Activated naive CD4-positive, alpha-beta T cell treated with anti-CD3 and anti-CD28 coated beads, Interleukin-2, amount 10 ng/mL, durations not matched to agents 7 days and 5 days (primary cell): ENCODE measurements around the gene GRK5.
"Not testable (repeated sequence)": the region's sequence is repeated elsewhere in the genome, so short reads cannot be mapped to it uniquely, and the experiment has no call there.

ENCODE experiments used
- CTCF ChIA-PET: fragments of 350-600 bp; sonication (Branson Sonifier 250); formaldehyde crosslinking; loops from one replicate; lab custom pipeline; 2021; ENCODE audit warnings: antibody characterized with exemption; lab: Charles Lee
- DNase-seq: peaks from one replicate; pipeline ENCODE4 v3.0.0-alpha.2; 2020
- H3K27ac Mint-ChIP-seq: one replicate; pipeline ENCODE4 v1.8.0; 2021; ENCODE audit warnings: mild to moderate bottlenecking, moderate library complexity, mixed read lengths
- H3K27me3 Mint-ChIP-seq: one replicate; pipeline ENCODE4 v1.8.0; 2021; ENCODE audit warnings: mild to moderate bottlenecking, mixed read lengths
- H3K36me3 Mint-ChIP-seq: one replicate; pipeline ENCODE4 v1.8.0; 2021; ENCODE audit warnings: mixed read lengths
- H3K4me1 Mint-ChIP-seq: one replicate; pipeline ENCODE4 v1.8.0; 2021; ENCODE audit warnings: mixed read lengths
- H3K4me3 Mint-ChIP-seq: one replicate; pipeline ENCODE4 v1.8.0; 2021; ENCODE audit warnings: mild to moderate bottlenecking, moderate library complexity, mixed read lengths
- H3K9me3 Mint-ChIP-seq: one replicate; pipeline ENCODE4 v1.8.0; 2021; ENCODE audit warnings: mixed read lengths

GRK5 gene

GRCh38 chr10:119455609-119456434 lies 248.5 kb downstream of the GRK5 start:
- Mint-ChIP-seq H3K36me3 (peaks cover 9% of the 10 kb centered on the region), H3K4me3 (no peak overlapping the region), H3K27ac (no peak overlapping the region), H3K9me3 (no peaks in the 10 kb centered on the region), H3K4me1 (peaks cover 2% of the 10 kb centered on the region), H3K27me3 (no peaks in the 10 kb centered on the region)
- DNase-seq: no peak
- CTCF ChIA-PET: interaction anchor here (1.5 to 2.6 kb wide), 2 partner anchors 10 to 250 kb away, joined by 5 to 12 read pairs; no protein-coding TSS in a partner anchor

DNA sequence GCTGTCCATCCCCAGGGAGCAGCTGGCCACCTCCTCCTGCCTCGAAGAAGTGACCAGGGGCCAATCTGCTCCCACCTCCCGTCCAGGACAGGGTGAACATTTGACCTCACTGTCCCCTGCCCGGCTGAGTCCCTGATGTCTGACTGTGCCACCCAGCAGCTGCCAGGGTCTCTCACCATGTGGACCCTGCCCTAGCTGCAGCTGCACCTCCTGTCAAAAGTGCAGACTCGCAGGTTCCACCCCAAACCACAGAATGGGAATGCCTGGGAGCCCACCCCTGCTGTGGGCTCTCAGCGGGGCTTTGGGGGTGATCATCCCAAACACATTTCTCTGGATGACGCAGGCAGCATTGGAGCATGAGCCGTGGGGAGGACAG lies 249.1 kb downstream of the GRK5 start:
- Mint-ChIP-seq H3K27me3 (no peaks in the 10 kb centered on the region), H3K4me1 (peaks cover 2% of the 10 kb centered on the region), H3K4me3 (no peak overlapping the region), H3K27ac (peak overlapping the region; percentile 37), H3K9me3 (no peaks in the 10 kb centered on the region), H3K36me3 (peaks cover 9% of the 10 kb centered on the region)
- DNase-seq: no peak
- CTCF ChIA-PET: interaction anchor here (0.9 to 2.6 kb wide), 4 partner anchors 11 to 308 kb away, joined by 3 to 12 read pairs (median 4); no protein-coding TSS in a partner anchor

- Mint-ChIP-seq H3K4me1 (peaks cover 2% of the 10 kb centered on the region), H3K27me3 (peaks cover under 1% of the 10 kb centered on the region), H3K9me3 (peaks cover 6% of the 10 kb centered on the region), H3K27ac (no peak overlapping the region), H3K4me3 (no peak overlapping the region), H3K36me3 (peaks cover 13% of the 10 kb centered on the region)
- DNase-seq: no peak
- CTCF ChIA-PET: interaction anchor here (2.6 kb wide), 1 partner anchor 13 kb away, joined by 12 read pairs; no protein-coding TSS in a partner anchor
Observed at GRCh38 chr10:119457966-119458766, 250.8 kb downstream of the GRK5 start.

DNA sequence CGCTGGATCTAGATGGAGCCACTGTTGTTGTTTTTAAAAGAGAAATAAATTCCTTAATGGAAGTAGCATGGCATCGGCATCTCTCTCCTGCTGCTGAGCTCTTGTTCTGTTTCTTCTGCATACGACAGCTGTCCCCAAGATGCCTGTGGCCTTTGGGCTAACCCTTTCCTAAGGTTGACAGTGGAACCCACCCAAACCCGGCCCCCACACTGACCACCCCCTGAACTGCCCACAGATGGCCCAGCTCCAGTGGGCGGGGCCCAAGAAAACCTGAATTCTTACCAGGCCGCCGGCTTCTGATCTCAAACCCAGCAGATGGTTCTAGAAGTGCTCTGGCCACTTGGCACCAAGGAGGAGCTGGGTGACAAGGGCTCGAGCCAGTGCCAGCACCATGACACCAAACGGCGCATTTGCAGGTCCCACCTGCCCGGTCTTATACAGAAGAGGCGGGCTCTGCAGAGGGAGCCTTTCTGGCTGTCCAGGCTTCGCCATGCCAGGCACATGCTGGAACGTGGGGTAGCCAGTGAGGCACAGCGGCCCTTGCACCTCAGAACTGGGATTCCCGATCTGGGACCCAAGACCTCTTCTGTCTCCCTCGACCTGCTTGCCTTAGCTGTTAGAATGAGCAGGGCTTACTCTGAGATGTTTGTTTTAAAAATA lies 252.4 kb downstream of the GRK5 start:
- peaks cover 10% of the 10 kb centered on the region for H3K9me3 Mint-ChIP-seq
- CTCF ChIA-PET: interaction anchor here (1.2 to 1.7 kb wide), 2 partner anchors 14 to 30 kb away, joined by 3 to 5 read pairs; no protein-coding TSS in a partner anchor
- H3K4me1 Mint-ChIP-seq: peaks cover 2% of the 10 kb centered on the region
- H3K27me3 Mint-ChIP-seq: peaks cover 6% of the 10 kb centered on the region
- peaks cover 8% of the 10 kb centered on the region for H3K36me3 Mint-ChIP-seq
- H3K27ac Mint-ChIP-seq: no peak overlapping the region
- H3K4me3 Mint-ChIP-seq: no peak overlapping the region
- no peak for DNase-seq

DNA sequence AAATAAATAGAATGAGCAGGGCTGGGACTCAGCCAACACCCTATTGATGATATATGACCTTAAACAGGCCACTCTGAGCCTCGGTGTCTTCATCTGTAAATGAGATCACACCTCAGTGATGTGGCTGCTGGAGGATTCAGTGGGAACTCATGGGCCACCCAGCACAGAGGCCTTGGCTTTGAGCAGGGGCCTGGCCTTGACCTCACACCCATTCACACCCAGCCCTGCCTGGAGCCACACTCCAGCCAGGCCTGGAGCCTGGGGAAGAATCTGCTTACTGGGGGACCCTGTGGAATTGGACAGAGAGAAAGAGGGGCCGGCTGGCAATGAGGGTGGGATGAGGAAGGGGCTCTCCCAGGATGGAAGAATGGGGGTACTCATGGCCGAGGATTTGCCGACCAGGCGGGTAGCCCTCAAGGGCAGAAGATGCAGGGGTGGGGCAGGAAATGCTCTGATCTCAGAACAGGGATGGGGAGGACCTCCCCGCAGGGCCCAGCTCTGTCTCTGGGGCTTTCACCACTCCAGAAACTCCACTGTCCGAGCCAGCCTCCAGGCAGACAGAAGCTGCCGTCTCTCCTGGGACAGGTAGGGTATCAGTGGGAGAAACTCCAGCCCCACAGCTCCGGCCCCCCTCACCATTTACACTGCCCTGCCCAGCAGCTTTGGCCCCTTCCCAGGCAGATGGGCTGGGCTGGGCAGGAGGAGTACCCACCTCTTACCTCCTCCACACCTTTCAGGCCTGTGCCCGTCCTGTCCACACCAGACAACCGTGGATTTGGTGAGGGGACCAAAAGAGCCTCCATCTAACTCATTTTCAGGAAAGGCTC lies 253.2 kb downstream of the GRK5 start:
- H3K9me3 Mint-ChIP-seq: peaks cover 10% of the 10 kb centered on the region
- peaks cover 2% of the 10 kb centered on the region for H3K4me1 Mint-ChIP-seq
- H3K27me3 Mint-ChIP-seq: peaks cover 14% of the 10 kb centered on the region
- no peak overlapping the region for H3K4me3 Mint-ChIP-seq
- CTCF ChIA-PET: interaction anchor here (1.2 to 1.7 kb wide), 2 partner anchors 15 to 29 kb away, joined by 3 to 5 read pairs; no protein-coding TSS in a partner anchor
- no peak for DNase-seq
- peaks cover 7% of the 10 kb centered on the region for H3K36me3 Mint-ChIP-seq
- peak overlapping the region; percentile 17 for H3K27ac Mint-ChIP-seq

GRCh38 chr10:119461380-119461779 lies 254.0 kb downstream of the GRK5 start:
- Mint-ChIP-seq H3K4me3 (no peak overlapping the region), H3K4me1 (peaks cover 10% of the 10 kb centered on the region), H3K27ac (no peak overlapping the region), H3K27me3 (peaks cover 14% of the 10 kb centered on the region), H3K36me3 (peaks cover 4% of the 10 kb centered on the region), H3K9me3 (peaks cover 10% of the 10 kb centered on the region)
- DNase-seq: no peak
- CTCF ChIA-PET: interaction anchor here (1.2 kb wide), 1 partner anchor 28 kb away, joined by 3 read pairs; no protein-coding TSS in a partner anchor

DNA sequence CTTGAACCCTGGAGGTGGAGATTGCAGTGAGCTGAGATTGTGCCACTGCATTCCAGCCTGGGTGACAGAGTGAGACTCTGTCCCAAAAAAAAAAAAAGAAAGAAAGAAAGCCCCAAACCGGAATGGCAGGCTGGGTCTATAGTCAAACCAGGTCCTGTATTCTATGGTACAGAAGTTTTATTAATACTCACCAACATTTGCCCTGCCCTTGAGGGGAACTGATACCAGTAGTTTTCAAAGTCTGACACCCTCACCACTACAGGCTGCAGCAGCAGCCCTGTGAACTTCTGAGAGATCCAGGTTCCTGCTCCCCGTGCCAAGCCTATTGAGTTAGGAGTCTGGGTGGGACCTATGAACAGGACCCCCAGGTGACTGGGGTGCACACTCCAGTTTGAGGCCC lies 254.6 kb downstream of the GRK5 start:
- Mint-ChIP-seq H3K27ac (no peak overlapping the region), H3K27me3 (peaks cover 15% of the 10 kb centered on the region), H3K36me3 (peaks cover 4% of the 10 kb centered on the region), H3K4me1 (peaks cover 15% of the 10 kb centered on the region), H3K9me3 (peaks cover 10% of the 10 kb centered on the region), H3K4me3 (no peak overlapping the region)
- DNase-seq: no peak
- CTCF ChIA-PET: interaction anchor here (1.2 kb wide), 1 partner anchor 28 kb away, joined by 3 read pairs; no protein-coding TSS in a partner anchor

GRCh38 chr10:119462773-119463172 lies 255.4 kb downstream of the GRK5 start:
- Mint-ChIP-seq H3K4me3 (no peak overlapping the region), H3K4me1 (peaks cover 16% of the 10 kb centered on the region), H3K27ac (no peak overlapping the region), H3K9me3 (peaks cover 10% of the 10 kb centered on the region), H3K36me3 (peaks cover 4% of the 10 kb centered on the region), H3K27me3 (peaks cover 17% of the 10 kb centered on the region)
- no peak for DNase-seq
- CTCF ChIA-PET: no interaction called here

- DNase-seq, H3K36me3 Mint-ChIP-seq, H3K4me3 Mint-ChIP-seq, H3K27ac Mint-ChIP-seq, CTCF ChIA-PET, H3K9me3 Mint-ChIP-seq: not testable (repeated sequence)
- Mint-ChIP-seq H3K27me3 (peaks cover 17% of the 10 kb centered on the region), H3K4me1 (peaks cover 16% of the 10 kb centered on the region)
Observed at GRCh38 chr10:119463195-119463594, 255.8 kb downstream of the GRK5 start.

GRCh38 chr10:119465085-119465484 lies 257.7 kb downstream of the GRK5 start:
- no peak for DNase-seq
- CTCF ChIA-PET: no interaction called here
- peaks cover 16% of the 10 kb centered on the region for H3K4me1 Mint-ChIP-seq
- H3K36me3 Mint-ChIP-seq: peaks cover 4% of the 10 kb centered on the region
- H3K9me3 Mint-ChIP-seq: peaks cover 10% of the 10 kb centered on the region
- peaks cover 29% of the 10 kb centered on the region for H3K27me3 Mint-ChIP-seq
- no peak overlapping the region for H3K27ac Mint-ChIP-seq
- H3K4me3 Mint-ChIP-seq: no peak overlapping the region

DNA sequence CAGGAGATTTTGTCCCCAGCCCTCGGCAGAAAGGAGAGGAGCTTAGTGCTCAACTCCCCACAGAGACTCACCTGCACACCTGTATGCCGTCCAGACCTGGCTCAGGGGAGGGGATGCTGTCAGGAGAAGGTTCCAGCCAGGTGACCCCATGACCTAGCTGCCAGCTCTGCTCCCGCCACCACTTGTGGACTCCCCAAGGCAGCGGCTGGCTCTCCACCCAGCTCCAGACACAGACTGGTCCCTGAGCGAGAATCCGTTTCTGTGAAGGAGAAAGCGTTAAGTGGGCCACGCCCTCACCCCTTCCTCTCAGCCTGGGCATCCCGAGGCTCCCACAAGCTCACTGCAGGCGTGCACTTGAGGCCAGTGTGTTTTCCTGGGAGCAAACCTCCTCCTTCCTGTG lies 258.7 kb downstream of the GRK5 start:
- peaks cover 30% of the 10 kb centered on the region for H3K27me3 Mint-ChIP-seq
- H3K36me3 Mint-ChIP-seq: peaks cover 4% of the 10 kb centered on the region
- H3K4me3 Mint-ChIP-seq: no peak overlapping the region
- DNase-seq: no peak
- CTCF ChIA-PET: interaction anchor here (0.6 to 2.1 kb wide), 2 partner anchors 8 to 21 kb away, joined by 3 to 6 read pairs; no protein-coding TSS in a partner anchor
- peaks cover 14% of the 10 kb centered on the region for H3K4me1 Mint-ChIP-seq
- peaks cover 10% of the 10 kb centered on the region for H3K9me3 Mint-ChIP-seq
- no peak overlapping the region for H3K27ac Mint-ChIP-seq

DNA sequence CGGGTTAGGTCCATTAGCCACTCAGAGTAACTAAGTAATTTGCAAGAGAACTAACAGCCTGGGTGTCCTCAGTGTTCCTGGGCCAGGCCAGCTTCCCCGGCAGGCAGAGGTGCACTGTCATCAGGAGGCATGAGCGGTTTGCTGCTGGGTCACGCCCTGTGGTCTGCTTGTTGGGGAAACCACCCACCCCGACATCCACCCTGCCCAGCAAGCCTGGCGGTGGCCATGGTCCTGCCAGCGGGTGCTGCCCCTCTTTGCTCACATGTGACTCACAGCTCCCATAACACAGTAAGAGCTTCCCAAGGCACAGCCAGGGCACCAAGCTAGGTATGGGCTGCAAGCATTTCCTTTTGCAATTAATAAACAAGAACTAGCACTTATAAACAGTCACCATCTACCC lies 259.3 kb downstream of the GRK5 start:
- Mint-ChIP-seq H3K27ac (no peak overlapping the region), H3K27me3 (peaks cover 30% of the 10 kb centered on the region), H3K4me3 (no peak overlapping the region), H3K4me1 (peaks cover 14% of the 10 kb centered on the region), H3K9me3 (peaks cover 10% of the 10 kb centered on the region), H3K36me3 (peaks cover 4% of the 10 kb centered on the region)
- DNase-seq: peak; percentile 42
- CTCF ChIA-PET: interaction anchor here (0.7 to 2.1 kb wide), 3 partner anchors 21 to 266 kb away, joined by 3 to 6 read pairs (median 4); no protein-coding TSS in a partner anchor
